NCI-H1417 treated with DMSO at 0.1 percent for 48 hours (cell line): ENCODE measurements around the gene TPM2.

ENCODE experiments used
- DNase-seq: peaks from one replicate; lab custom pipeline; 2025; lab: John Stamatoyannopoulos, UW

The TPM2 gene

GRCh38 chr9:35696520-35697215, 6.9 kb upstream of the TPM2 start:
- DNase-seq, result no peak

DNA sequence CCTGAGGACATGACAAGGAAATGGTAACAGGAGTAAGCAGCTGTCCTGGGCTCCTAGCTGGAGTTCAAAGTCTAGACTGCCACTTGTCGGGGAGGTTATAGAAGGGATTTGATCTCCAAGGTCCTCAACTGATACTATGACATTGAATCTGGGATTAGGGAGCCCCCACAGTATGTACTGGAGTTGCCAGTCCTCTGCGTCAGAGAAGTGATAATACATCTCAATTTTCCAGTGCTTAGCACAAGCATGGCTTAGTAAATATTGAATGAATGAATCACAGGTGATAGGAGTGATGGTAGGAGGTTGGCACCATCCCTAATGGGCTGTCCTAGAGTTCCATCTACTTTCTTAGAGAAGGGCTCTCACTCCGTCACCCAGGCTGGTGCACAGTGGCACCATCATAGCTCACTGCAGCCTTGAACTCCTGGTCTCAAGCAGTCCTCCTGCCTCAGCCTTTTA, 6.2 kb upstream of the TPM2 start:
- no peak for DNase-seq

DNA sequence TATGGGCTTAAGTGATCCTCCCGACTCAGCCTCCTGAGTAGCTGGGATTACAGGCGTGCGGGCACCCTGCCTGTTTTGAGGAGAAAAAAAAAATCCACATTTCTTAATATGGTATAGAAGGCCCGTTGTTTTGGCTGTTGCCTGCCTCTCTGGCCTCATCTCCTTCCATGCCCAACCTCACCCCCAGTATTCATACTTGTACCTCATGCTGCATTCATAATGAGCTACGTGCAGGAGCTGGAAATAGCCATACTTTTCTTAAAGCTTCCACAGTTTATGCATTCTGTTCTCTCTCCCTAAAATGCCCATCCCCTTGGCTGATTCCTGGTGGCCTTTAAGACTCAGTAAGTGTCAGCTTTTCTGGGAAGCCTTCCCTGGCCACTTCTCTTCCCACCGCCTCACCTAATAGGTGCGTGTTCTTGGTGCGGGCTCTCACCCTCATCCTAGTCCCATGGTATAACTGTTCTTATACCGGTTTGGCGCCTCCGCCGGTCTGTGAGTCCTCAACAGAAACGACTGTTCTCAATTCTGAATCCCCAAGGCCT, 2.1 kb upstream of the TPM2 start:
- DNase-seq, result no peak

DNA sequence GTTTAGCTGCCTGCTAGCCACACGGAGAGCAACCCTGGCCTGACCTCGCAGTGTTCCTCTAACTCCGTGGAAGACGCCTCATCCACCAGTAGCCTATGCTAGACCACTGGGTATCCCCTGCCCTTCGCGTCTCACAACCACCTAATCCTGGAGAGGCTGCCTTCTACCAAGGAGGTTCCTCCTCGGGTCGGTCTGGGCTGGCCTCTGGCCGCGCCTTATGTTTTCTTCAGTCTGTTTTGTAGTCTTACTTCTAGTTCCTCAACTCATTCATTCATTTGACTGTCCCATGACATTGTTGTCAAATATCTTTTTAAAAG, 1.6 kb upstream of the TPM2 start:
- no peak for DNase-seq

- DNase-seq, result no peak
Measured at GRCh38 chr9:35690614-35691333, 1.0 kb upstream of the TPM2 start.

- no peak for DNase-seq
Measured at GRCh38 chr9:35690294-35690613, 529 bp upstream of the TPM2 start.

DNA sequence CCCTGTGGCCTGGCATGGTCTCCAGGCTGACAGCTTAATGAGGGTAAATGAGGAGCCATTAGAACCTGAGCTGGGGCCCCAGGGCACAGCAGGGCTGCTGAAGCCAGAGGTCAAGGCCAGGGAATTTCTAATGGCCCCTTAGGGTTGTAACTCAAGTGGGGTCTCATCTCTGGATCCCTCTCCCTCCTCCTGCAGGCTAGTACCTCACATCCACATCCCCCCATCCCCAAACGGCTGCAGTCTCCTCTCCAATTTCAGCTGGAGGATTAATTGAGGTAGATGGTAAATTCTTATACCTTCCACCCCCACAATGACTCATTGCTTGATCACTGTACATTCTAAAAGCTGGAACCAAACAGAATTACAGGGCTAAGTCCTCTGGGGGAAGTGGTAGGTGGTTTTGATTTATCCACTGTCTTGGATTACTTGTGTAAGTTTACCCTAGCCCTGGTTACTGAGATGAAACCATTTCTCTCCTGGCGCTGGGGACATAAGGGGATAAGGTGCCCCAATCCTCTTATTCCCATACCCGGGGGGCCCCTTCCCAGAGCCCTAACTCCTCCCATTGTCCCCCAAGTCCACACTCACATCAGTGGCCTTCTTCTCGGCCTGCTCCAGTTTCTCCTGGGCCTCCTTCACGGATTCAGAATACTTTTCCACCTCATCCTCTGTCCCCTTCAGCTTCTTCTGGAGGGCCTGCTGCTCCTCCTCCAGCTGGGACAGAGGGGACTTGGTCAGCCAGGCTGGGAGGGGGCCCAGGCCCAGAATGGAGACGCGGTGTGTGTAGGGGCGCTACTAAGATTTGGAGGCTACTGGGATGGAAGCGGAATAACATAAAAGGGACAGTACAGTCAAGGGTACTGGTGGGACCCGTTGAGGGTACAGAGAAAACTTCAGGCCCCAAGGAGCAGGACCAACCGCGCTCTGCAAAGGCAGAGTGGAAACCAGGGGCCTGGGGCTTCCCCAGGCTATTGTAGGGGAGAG, 875 bp downstream of the TPM2 start:
- no peak for DNase-seq

- no peak for DNase-seq
Measured at GRCh38 chr9:35687972-35688557, 1.7 kb downstream of the TPM2 start.

DNA sequence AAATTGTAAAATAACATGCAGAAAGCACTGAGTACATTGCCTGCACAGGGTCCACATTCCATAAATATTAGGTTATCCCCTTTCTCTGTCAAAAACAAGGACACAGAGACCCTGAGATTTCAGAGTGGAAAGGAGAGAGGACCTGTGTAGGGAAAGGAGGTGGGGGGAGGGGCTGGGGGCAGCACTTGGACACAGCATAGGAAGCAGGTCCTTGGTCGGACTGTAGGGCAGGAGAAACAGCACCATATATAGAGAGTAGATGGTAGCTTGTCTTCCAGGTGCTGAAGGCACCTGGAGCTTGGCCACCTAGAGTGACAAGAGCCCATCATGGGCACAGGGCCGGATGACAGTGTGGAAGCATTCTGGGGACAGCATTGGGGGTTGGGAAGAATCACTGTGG, 2.4 kb downstream of the TPM2 start:
- DNase-seq, result no peak

DNA sequence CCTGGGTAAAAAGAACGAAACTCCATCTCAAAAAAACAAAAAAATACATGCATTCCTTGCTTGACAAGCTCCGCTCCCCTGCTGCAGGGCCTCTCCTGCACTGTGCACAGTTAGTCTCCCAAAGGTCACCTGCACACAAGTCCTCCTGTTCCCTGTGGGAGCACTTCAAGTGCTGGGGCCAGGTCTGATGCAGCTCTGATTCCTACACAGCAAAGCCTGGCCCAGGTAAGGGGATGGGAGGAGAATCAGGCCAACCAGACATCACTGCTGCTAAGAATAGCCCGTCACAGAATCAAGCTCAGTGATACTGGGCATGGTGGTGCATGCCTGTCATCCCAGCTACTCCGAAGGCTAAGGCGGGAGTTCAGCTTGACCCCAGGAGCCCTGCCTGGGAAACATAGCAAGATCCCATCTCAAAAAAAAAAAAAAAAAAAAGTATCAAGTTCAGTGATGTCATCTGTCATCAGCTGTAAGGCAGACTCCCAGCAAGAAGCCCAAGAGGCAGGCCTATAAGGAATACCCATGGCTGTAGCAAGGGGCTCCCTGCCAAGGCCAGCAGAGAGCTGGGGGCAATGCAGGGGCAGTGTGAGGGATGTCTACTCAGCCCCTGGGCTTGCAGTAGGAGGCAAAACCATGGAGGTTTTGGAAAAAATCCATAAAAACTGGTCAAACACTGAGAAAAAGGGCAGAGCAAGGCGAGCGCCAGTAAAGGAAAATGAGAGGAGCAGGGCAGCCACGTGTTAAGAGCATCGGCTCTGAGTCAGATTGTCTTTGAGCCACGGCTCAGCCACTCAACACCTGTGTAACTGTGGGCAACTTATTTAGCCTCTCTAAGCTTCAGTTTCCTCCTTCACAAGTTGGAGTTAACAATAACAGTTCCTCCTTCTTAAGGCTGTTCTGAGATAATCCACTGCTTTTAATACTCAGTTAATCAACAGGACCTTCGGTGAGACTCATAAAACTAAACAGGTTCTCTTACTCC, 3.2 kb downstream of the TPM2 start:
- DNase-seq, result no peak

DNA sequence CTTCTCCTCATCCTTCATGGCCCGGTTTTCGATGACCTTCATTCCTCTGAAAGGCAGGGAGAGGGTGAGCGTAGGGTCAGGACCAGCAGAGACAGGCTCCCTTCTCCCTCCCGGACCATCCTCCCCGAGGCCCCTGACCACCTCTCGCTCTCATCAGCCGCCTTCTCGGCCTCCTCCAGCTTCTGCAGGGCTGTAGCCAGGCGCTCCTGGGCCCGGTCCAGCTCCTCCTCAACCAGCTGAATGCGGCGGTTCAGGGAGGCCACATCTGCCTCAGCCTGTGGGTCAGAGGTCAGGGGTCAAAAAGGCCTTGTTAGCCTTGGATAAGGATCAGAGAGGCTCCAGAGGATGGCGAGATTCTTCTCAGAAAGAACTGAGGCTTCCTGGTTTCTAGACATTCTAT, 4.2 kb downstream of the TPM2 start:
- no peak for DNase-seq

GRCh38 chr9:35684921-35685320, 4.8 kb downstream of the TPM2 start:
- DNase-seq, result no peak

- DNase-seq, result no peak
Measured at GRCh38 chr9:35683323-35683722, 6.4 kb downstream of the TPM2 start.

DNA sequence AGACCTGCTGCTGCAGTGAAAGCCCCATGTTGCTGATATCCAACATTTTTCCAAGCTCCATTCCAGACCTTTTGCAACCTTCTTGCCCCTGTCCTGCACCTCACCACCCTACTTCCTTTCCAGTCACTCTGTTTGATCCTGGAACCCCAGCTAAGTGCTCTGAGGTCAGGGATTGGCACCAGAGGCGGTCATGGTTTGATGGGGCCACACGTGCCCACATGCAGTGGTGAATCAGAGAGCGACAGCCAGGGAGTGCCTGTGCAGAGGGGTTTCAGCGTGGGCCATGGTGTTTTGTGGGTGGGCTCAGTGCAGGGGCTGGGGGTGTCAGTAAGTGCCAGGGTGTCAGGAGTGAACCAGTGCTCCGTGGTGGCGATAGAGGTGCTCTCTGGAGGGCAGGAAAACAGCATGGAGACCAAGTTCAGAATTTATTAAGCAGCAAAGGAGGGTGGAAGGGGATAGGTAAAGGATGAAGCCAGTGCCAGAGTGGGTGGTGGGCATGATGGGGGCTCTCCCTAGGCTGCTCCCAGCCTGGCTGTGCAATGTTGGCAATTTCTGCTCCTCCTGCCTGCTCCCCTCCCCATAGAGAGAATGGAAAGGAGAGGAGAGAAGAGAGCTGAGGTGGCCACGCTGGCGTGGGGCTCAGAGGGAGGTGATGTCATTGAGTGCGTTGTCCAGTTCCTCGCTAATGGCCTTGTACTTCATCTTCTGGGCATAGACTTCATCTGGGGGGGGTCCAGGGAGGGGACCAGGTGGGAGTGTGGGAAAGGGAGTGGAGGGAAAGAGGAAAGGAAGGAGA, 7.0 kb downstream of the TPM2 start:
- DNase-seq, result no peak

DNA sequence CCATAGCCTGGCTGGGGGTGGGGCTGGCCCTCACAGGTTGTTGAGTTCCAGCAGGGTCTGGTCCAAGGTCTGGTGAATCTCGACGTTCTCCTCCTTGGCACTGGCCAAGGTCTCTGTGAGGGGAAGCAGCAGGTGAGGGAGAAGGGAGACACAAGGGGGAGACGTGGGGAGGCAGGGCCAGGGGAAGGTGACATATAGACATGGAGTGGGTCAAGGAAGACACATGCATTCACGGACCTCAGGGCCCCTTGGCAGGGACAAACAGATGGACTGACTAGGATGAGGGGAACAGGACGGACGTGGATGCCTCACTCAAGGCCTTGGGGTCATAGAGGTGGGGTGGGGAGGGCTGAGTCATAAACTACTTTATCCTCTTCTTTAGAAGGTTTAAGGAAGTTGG, 7.7 kb downstream of the TPM2 start:
- no peak for DNase-seq

DNA sequence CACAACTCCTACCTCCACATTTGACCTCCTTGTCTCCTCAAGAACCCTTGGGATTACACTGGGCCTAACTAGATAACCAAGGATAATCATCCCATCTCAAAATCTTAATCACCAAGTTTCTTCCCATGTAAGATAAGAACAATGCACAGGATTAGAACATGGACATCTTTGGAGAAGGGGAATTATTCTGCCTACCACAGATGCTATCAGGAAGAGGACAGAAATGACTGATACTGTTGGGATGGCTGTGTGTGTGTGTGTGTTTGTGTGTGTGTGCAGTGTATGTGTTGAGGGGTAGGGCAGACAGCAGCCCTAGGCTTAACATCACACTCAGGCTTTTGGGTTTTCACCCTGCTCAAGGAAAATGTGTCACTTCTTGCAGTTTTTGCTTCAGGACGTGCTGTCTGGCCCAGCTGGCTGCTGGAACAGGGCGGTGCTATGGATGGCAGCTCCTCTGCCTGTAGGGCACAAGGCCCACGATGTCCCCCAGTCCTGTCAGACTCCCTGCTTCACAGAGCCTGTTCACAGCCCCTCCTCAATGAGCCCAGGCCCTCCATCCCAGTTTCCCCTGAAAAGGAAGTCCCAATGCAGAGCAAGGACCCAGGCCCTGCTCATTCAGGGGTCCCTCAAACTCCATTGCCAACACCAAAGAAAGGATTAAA, 8.3 kb downstream of the TPM2 start:
- no peak for DNase-seq

- no peak for DNase-seq
Measured at GRCh38 chr9:35680331-35681105, 9.2 kb downstream of the TPM2 start.

GRCh38 chr9:35679766-35680330, 9.9 kb downstream of the TPM2 start:
- no peak for DNase-seq
